NB4 (cell line): ENCODE measurements around the gene CCN2.

Experiments used
- MYC ChIP-seq: IDR thresholded peaks from 2 replicates; pipeline ENCODE4 v1.6.1; 2011; ENCODE audit warnings: low read depth, low read length
- POLR2A ChIP-seq: IDR thresholded peaks from 2 replicates; pipeline ENCODE4 v1.6.1; 2011; ENCODE audit warnings: mild to moderate bottlenecking; ENCODE audit not compliant: insufficient read length; ENCODE audit errors: extremely low read depth
- TF ChIP-seq, protein P1 (sequence below): IDR thresholded peaks from one replicate; pipeline ENCODE4 v1.5.1; 2012; ENCODE audit warnings: low read depth, low read length
- TF ChIP-seq, protein P2 (sequence below): IDR thresholded peaks from 2 replicates; pipeline ENCODE4 v1.6.1; 2011; ENCODE audit warnings: low read depth, low read length

DNA sequence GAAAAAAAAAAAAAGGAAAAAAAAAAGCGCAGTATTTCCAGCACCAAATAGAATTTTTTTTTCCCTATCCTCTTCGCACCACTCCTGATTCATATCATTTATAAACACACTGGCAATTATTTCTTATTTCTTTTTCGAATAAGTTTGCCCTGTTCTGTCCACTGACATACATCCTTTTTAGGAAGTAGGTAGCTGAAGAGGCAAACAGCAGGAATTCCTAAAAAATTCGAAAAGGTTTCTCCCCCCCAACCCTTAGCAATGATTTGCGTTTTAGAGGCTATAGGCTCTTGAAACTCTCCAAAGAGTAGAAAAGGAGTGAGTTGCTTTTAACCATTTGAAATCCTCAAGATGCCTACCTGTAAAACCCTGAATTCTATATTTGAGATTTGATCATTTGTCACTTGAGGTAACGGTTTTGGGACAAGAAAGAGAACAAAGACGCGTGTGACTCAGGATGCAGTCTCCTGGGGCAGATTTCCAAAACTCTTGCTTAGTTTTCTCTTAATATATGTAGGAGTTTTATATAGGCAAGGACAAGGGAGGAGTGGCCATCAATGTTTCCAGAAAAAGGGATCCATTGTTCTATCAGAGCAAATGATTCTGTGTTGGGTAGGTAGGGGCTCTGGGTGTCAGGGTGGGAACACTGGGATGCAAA lies 531 bp upstream of the CCN2 start:
- TF ChIP-seq POLR2A, result no peak
- TF ChIP-seq, protein P1, sequence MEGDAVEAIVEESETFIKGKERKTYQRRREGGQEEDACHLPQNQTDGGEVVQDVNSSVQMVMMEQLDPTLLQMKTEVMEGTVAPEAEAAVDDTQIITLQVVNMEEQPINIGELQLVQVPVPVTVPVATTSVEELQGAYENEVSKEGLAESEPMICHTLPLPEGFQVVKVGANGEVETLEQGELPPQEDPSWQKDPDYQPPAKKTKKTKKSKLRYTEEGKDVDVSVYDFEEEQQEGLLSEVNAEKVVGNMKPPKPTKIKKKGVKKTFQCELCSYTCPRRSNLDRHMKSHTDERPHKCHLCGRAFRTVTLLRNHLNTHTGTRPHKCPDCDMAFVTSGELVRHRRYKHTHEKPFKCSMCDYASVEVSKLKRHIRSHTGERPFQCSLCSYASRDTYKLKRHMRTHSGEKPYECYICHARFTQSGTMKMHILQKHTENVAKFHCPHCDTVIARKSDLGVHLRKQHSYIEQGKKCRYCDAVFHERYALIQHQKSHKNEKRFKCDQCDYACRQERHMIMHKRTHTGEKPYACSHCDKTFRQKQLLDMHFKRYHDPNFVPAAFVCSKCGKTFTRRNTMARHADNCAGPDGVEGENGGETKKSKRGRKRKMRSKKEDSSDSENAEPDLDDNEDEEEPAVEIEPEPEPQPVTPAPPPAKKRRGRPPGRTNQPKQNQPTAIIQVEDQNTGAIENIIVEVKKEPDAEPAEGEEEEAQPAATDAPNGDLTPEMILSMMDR, result no peak
- TF ChIP-seq, protein P2, sequence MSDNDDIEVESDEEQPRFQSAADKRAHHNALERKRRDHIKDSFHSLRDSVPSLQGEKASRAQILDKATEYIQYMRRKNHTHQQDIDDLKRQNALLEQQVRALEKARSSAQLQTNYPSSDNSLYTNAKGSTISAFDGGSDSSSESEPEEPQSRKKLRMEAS, result no peak
- TF ChIP-seq MYC, result no peak
